H9 (cell line): ENCODE data around the gene CDH13. TPM values are rescaled to one million over a fixed set of nuclear protein-coding genes. Genes with fewer than 3 reads are reported as not detected.

Source experiments
- DNase-seq: peaks from one replicate; pipeline ENCODE4 v3.0.0-alpha.2; 2017
- H2AFZ ChIP-seq: one replicate; pipeline ENCODE4 v1.6.1; 2013; ENCODE audit warnings: mild to moderate bottlenecking, low read length, control low read depth, moderate library complexity
- H2AK5ac ChIP-seq: 2 replicates; pipeline ENCODE4 v1.6.1; 2013; ENCODE audit warnings: low read length, control low read depth, mixed read lengths; ENCODE audit not compliant: insufficient read length
- H2BK120ac ChIP-seq: one replicate; pipeline ENCODE4 v1.6.1; 2013; ENCODE audit warnings: low read depth, mild to moderate bottlenecking, low read length, control low read depth, inconsistent platforms; ENCODE audit not compliant: poor library complexity, severe bottlenecking
- H2BK12ac ChIP-seq: 2 replicates; pipeline ENCODE4 v1.6.1; 2013; ENCODE audit warnings: low read length, control low read depth, mixed read lengths, low read depth; ENCODE audit not compliant: insufficient read length
- H2BK15ac ChIP-seq: 2 replicates; pipeline ENCODE4 v1.6.1; 2013; ENCODE audit warnings: low read depth, low read length, control low read depth
- H2BK20ac ChIP-seq: one replicate; pipeline ENCODE4 v1.6.1; 2013; ENCODE audit warnings: low read depth, mild to moderate bottlenecking, low read length, control low read depth, inconsistent platforms; ENCODE audit not compliant: poor library complexity, severe bottlenecking
- H2BK5ac ChIP-seq: 2 replicates; pipeline ENCODE4 v1.6.1; 2013; ENCODE audit warnings: low read length, control low read depth, mixed read lengths; ENCODE audit not compliant: insufficient read length
- H3K14ac ChIP-seq: 2 replicates; pipeline ENCODE4 v1.6.1; 2013; ENCODE audit warnings: low read length, control low read depth; ENCODE audit not compliant: insufficient read depth
- H3K18ac ChIP-seq: 2 replicates; pipeline ENCODE4 v1.6.1; 2013; ENCODE audit warnings: low read depth, mild to moderate bottlenecking, mixed read lengths, low read length, control low read depth; ENCODE audit not compliant: insufficient read length
- H3K23ac ChIP-seq: 2 replicates; pipeline ENCODE4 v1.6.1; 2013; ENCODE audit warnings: low read length, control low read depth, mixed read lengths, low read depth; ENCODE audit not compliant: insufficient read length
- H3K23me2 ChIP-seq: 2 replicates; pipeline ENCODE4 v1.6.1; 2013; ENCODE audit warnings: low read depth, mild to moderate bottlenecking, mixed read lengths, low read length, control low read depth; ENCODE audit not compliant: insufficient read length, poor library complexity, severe bottlenecking
- H3K27ac ChIP-seq: 2 replicates; pipeline ENCODE4 v1.5.1; 2013; ENCODE audit warnings: low read length, control low read depth, mixed read lengths, low read depth; ENCODE audit not compliant: insufficient read length
- H3K27me3 ChIP-seq: 2 replicates; pipeline ENCODE4 v1.6.1; 2013; ENCODE audit warnings: low read length, control low read depth, inconsistent platforms; ENCODE audit not compliant: insufficient read depth
- H3K4ac ChIP-seq: 2 replicates; pipeline ENCODE4 v1.6.1; 2013; ENCODE audit warnings: low read depth, mild to moderate bottlenecking, control low read depth, inconsistent platforms, low read length, moderate library complexity
- H3K4me1 ChIP-seq: 2 replicates; pipeline ENCODE4 v1.6.1; 2013; ENCODE audit warnings: low read length, control low read depth, inconsistent platforms; ENCODE audit not compliant: insufficient read depth
- H3K4me2 ChIP-seq: 2 replicates; pipeline ENCODE4 v1.6.1; 2013; ENCODE audit warnings: low read length, control low read depth, mixed read lengths; ENCODE audit not compliant: insufficient read length, insufficient read depth
- H3K56ac ChIP-seq: 2 replicates; pipeline ENCODE4 v1.6.1; 2013; ENCODE audit warnings: low read depth, mild to moderate bottlenecking, mixed read lengths, low read length, control low read depth; ENCODE audit not compliant: insufficient read length
- H3K79me1 ChIP-seq: 2 replicates; pipeline ENCODE4 v1.6.1; 2013; ENCODE audit warnings: low read depth, mild to moderate bottlenecking, moderate library complexity, low read length, control low read depth, inconsistent platforms; ENCODE audit not compliant: insufficient read depth, poor library complexity, severe bottlenecking
- H3K79me2 ChIP-seq: 2 replicates; pipeline ENCODE4 v1.6.1; 2013; ENCODE audit warnings: low read length, control low read depth, inconsistent platforms; ENCODE audit not compliant: insufficient read depth
- H3K9ac ChIP-seq: 2 replicates; pipeline ENCODE4 v1.6.1; 2013; ENCODE audit warnings: low read length, control low read depth, mixed read lengths; ENCODE audit not compliant: insufficient read length; ENCODE audit errors: extremely low read depth
- H3K9me3 ChIP-seq: one replicate; pipeline ENCODE4 v1.6.1; 2013; ENCODE audit warnings: low read depth, low read length, inconsistent platforms; ENCODE audit not compliant: control insufficient read depth
- H3T11ph ChIP-seq: one replicate; pipeline ENCODE4 v1.6.1; 2013; ENCODE audit warnings: mild to moderate bottlenecking, low read length, control low read depth, inconsistent platforms
- H4K20me1 ChIP-seq: one replicate; pipeline ENCODE4 v1.6.1; 2013; ENCODE audit not compliant: control insufficient read depth, insufficient read length, insufficient read depth
- H4K5ac ChIP-seq: 2 replicates; pipeline ENCODE4 v1.6.1; 2013; ENCODE audit warnings: low read depth, mild to moderate bottlenecking, mixed read lengths, low read length, control low read depth; ENCODE audit not compliant: insufficient read length
- H4K8ac ChIP-seq: replicated peaks from 2 replicates; pipeline ENCODE4 v1.6.1; 2013; ENCODE audit warnings: low read length, control low read depth, mixed read lengths, low read depth; ENCODE audit not compliant: insufficient read length
- H4K91ac ChIP-seq: 2 replicates; pipeline ENCODE4 v1.6.1; 2013; ENCODE audit warnings: low read depth, mild to moderate bottlenecking, moderate library complexity, mixed read lengths, low read length, control low read depth; ENCODE audit not compliant: insufficient read length
- H3K27ac Mint-ChIP-seq, 3 experiments: 2 replicates in 2 of 3; 3 replicates in 1 of 3; pipeline ENCODE4 v1.8.0; 2020 to 2021; ENCODE audit warnings: mixed read lengths in 3 of 3, mild to moderate bottlenecking in 1 of 3, moderate library complexity in 1 of 3
- H3K27me3 Mint-ChIP-seq: 2 replicates; pipeline ENCODE4 v1.8.0; 2021; ENCODE audit warnings: low read depth, mild to moderate bottlenecking, moderate library complexity, mixed read lengths
- H3K36me3 Mint-ChIP-seq, 3 experiments: 2 replicates in 2 of 3; 3 replicates in 1 of 3; pipeline ENCODE4 v1.8.0; 2020 to 2021; ENCODE audit warnings: low read depth in 3 of 3, mixed read lengths in 3 of 3; ENCODE audit not compliant: insufficient read depth in 1 of 3
- H3K4me1 Mint-ChIP-seq, 2 experiments: 2 replicates each; pipeline ENCODE4 v1.8.0; 2020; ENCODE audit warnings: mixed read lengths in 2 of 2
- H3K4me3 Mint-ChIP-seq, 2 experiments: 2 replicates in 1 of 2; 3 replicates in 1 of 2; pipeline ENCODE4 v1.8.0; 2020 to 2021; ENCODE audit warnings: mild to moderate bottlenecking in 2 of 2, mixed read lengths in 2 of 2, moderate library complexity in 1 of 2
- H3K9me3 Mint-ChIP-seq, 2 experiments: 2 replicates in 1 of 2; 3 replicates in 1 of 2; pipeline ENCODE4 v1.8.0; 2020; ENCODE audit warnings: mild to moderate bottlenecking in 2 of 2, mixed read lengths in 2 of 2, moderate library complexity in 1 of 2
- CTCF ChIP-seq: fragments of 200-600 bp; sonication (generic); conservative IDR thresholded peaks from 3 replicates; pipeline ENCODE4 v1.8.0; 2021; ENCODE audit warnings: antibody characterized with exemption, mild to moderate bottlenecking
- WGBS: extraction: QIAGEN DNeasy Blood & Tissue Kit; methylation state at CpG from one replicate; pipeline ENCODE4 v1.1.7; 2013; ENCODE audit warnings: missing lambda C conversion rate, low lambda C conversion rate, mixed read lengths; ENCODE audit not compliant: insufficient read length; ENCODE audit errors: extremely low coverage; 5-methylcytosine and 5-hydroxymethylcytosine counted together
- total RNA-seq: library from RNA; stranded (reverse); gene quantifications from 2 replicates; pipeline ENCODE4 v1.2.1, GENCODE V29; 2021

CDH13 gene
- total RNA-seq, 1 experiment from 2014 or later = 1.5 TPM

DNA sequence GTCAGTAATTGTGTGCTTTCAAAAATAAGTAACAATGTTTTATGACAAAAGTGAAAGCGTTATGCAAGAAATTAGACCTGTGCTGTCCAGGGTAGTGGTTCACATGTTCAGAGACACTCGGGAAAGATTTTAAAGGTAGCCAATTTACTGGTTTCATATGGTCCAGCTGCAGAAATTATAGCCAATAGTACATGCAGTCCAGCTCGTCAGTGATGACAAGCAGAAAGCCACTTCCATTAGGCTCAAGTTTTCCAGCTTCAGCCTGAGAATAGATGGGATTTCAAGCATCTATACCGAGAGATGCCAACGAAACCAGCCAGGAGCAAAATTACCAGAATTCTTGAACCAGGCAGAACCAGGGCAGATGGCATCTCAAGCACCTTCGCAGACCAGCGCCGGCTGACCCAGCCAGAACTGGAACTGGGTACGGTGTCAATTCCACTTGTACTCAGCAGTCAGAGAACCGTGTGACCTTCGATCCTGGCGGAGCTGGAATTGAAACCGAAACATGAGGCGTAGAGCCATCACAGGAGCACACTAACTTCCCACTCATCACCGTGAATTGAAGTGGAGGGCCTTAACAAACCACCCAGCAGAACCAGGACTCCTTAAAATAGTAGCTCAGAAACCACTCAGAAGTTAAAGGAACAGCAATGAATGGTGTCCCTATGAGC lies 973.2 kb downstream of the CDH13 start:
- Histone ChIP-seq H2BK5ac (no peak overlapping the region), H4K20me1 (no peaks in the 10 kb centered on the region), H3K27me3 (no peaks in the 10 kb centered on the region), H2BK12ac (no peak overlapping the region), H2BK120ac (no peak overlapping the region), H4K91ac (no peak overlapping the region), H4K5ac (no peak overlapping the region), H3K14ac (no peak overlapping the region), H3K4me1 (peaks cover 12% of the 10 kb centered on the region), H3K18ac (no peak overlapping the region), H2AFZ (no peak overlapping the region), H3K9me3 (no peaks in the 10 kb centered on the region), H2BK15ac (no peak overlapping the region), H3K56ac (no peak overlapping the region), H3K23me2 (no peaks in the 10 kb centered on the region), H3T11ph (no peak overlapping the region), H3K9ac (no peak overlapping the region), H3K27ac (no peak overlapping the region), H3K23ac (no peak overlapping the region), H4K8ac (no peak overlapping the region), H3K79me2 (no peaks in the 10 kb centered on the region), H3K79me1 (no peaks in the 10 kb centered on the region), H3K4ac (no peak overlapping the region), H2BK20ac (no peak overlapping the region), H2AK5ac (no peak overlapping the region), H3K4me2 (no peak overlapping the region)
- Mint-ChIP-seq H3K9me3 (peaks cover 2 to 5% of the 10 kb centered on the region in 2 experiments; a peak in 2 of 5 replicates), H3K27ac (no peak overlapping the region), H3K4me3 (no peak overlapping the region), H3K4me1 (peaks cover 26 to 27% of the 10 kb centered on the region in 2 experiments), H3K36me3 (0 out of 7 replicates have a peak, but pooled peaks cover 0 to 2% (median 0%) of the 10 kb centered on the region in 3 experiments), H3K27me3 (peaks cover 23% of the 10 kb centered on the region)
- TF ChIP-seq CTCF = no peak
- WGBS = no CpG with 5 or more reads among the region's 15 CpGs
- peak; percentile 10 for DNase-seq
